Keratinocyte (primary cell): ENCODE data around the gene B4GAT1. TPM values are rescaled to one million over a fixed set of nuclear protein-coding genes. Genes with fewer than 3 reads are reported as not detected.

Experiments used
- DNase-seq: peaks from one replicate; pipeline ENCODE4 v3.0.0-alpha.2; 2011; ENCODE audit warnings: low read depth, missing footprints, low spot score
- FAIRE-seq: peaks from 2 replicates; lab custom pipeline; 2011; peaks lifted over from hg19 to GRCh38; lab: Jason Lieb, UNC
- H2AFZ ChIP-seq: 2 replicates; pipeline ENCODE4 v1.6.0; 2012; ENCODE audit warnings: low read length, control low read depth, inconsistent platforms; ENCODE audit not compliant: control insufficient read depth
- H3K27ac ChIP-seq: 2 replicates; pipeline ENCODE4 v1.5.1; 2011; ENCODE audit warnings: low read length; ENCODE audit not compliant: control insufficient read depth, insufficient read depth
- H3K27me3 ChIP-seq: 3 replicates; pipeline ENCODE4 v1.6.0; 2011; ENCODE audit warnings: low read length; ENCODE audit not compliant: control insufficient read depth, insufficient read depth; ENCODE audit errors: extremely low read depth
- H3K36me3 ChIP-seq, 2 experiments: 2 replicates in 1 of 2; 3 replicates in 1 of 2; pipeline ENCODE4 v1.5.1; 2011; ENCODE audit warnings: low read length in 2 of 2, mild to moderate bottlenecking in 1 of 2; ENCODE audit not compliant: control insufficient read depth in 2 of 2, insufficient read depth in 2 of 2; ENCODE audit errors: extremely low read depth in 1 of 2
- H3K4me1 ChIP-seq: 3 replicates; pipeline ENCODE4 v1.5.1; 2011; ENCODE audit warnings: low read length; ENCODE audit not compliant: control insufficient read depth, insufficient read depth; ENCODE audit errors: extremely low read depth
- H3K4me2 ChIP-seq: 3 replicates; pipeline ENCODE4 v1.6.0; 2011; ENCODE audit warnings: low read depth, low read length; ENCODE audit not compliant: control insufficient read depth, insufficient read depth; ENCODE audit errors: extremely low read depth
- H3K4me3 ChIP-seq, 3 experiments: fragments of 200-600 bp in 1 of 3; sonication (generic) in 1 of 3; 2 replicates in 2 of 3; 3 replicates in 1 of 3; pipeline ENCODE4 v1.5.1; 2011 to 2016; ENCODE audit warnings: low read length in 3 of 3, mild to moderate bottlenecking in 3 of 3, control low read depth in 2 of 3, inconsistent platforms in 1 of 3, low read depth in 1 of 3, mixed read lengths in 1 of 3, mixed run types in 1 of 3, moderate library complexity in 1 of 3; ENCODE audit not compliant: control insufficient read depth in 2 of 3, insufficient read depth in 2 of 3; ENCODE audit errors: extremely low read depth in 1 of 3
- H3K79me2 ChIP-seq: 2 replicates; pipeline ENCODE4 v1.6.0; 2012; ENCODE audit warnings: low read length; ENCODE audit not compliant: control insufficient read depth, insufficient read depth
- H3K9ac ChIP-seq: 3 replicates; pipeline ENCODE4 v1.6.0; 2011; ENCODE audit warnings: low read length; ENCODE audit not compliant: control insufficient read depth, insufficient read depth; ENCODE audit errors: extremely low read depth
- H3K9me1 ChIP-seq: 3 replicates; pipeline ENCODE4 v1.6.0; 2011; ENCODE audit warnings: low read length; ENCODE audit not compliant: control insufficient read depth, insufficient read depth; ENCODE audit errors: extremely low read depth
- H3K9me3 ChIP-seq: 2 replicates; pipeline ENCODE4 v1.5.1; 2012; ENCODE audit warnings: low read depth, low read length; ENCODE audit not compliant: control insufficient read depth
- H4K20me1 ChIP-seq: 3 replicates; pipeline ENCODE4 v1.6.0; 2011; ENCODE audit warnings: low read length; ENCODE audit not compliant: control insufficient read depth, insufficient read depth; ENCODE audit errors: extremely low read depth
- EZH2 ChIP-seq: IDR thresholded peaks from one replicate; pipeline ENCODE4 v1.6.1; 2012; ENCODE audit warnings: inconsistent platforms, mild to moderate bottlenecking, low read length, moderate library complexity
- dilution Hi-C: fragments of 300-500 bp; cut with MboI; formaldehyde crosslinking; loops from one replicate; pipeline ENCODE4 v1.7.0; 2020; ENCODE audit warnings: low sequenced_read_pairs; ENCODE audit not compliant: extremely low pct_ligation_motif_present
- polyA plus RNA-seq, 5 experiments: library from polyadenylated mRNA; depleted of rRNA in 3 of 5; stranded (reverse) in 3 of 5; stranded (forward) in 1 of 5; unstranded in 1 of 5; fragments of >200 nt; gene quantifications; 1 replicate in 1 of 5; 2 replicates in 3 of 5; 3 replicates in 1 of 5; pipeline versions ENCODE4 v1.2.1 to v1.2.3, GENCODE V29; 2011 to 2012; ENCODE audit warnings: missing spikeins in 2 of 5, low read depth in 1 of 5, low replicate concordance in 1 of 5
- small RNA-seq, 3 experiments: library from RNA; depleted of rRNA; stranded (forward); fragments of <200 nt; gene quantifications; one replicate each; pipeline ENCODE3, GENCODE V24; 2012; ENCODE audit warnings: low read depth in 3 of 3, low replicate concordance in 1 of 3; ENCODE audit not compliant: insufficient read length in 3 of 3
- TF ChIP-seq, protein P1 (sequence below), 3 experiments: IDR thresholded peaks in 1 of 3; conservative IDR thresholded peaks in 1 of 3; optimal IDR thresholded peaks in 1 of 3; 2 replicates in 2 of 3; 3 replicates in 1 of 3; pipeline versions ENCODE3 to v1.5.1; 2011; ENCODE audit warnings: low read length in 3 of 3, mild to moderate bottlenecking in 3 of 3, moderate library complexity in 2 of 3, control low read depth in 1 of 3, inconsistent platforms in 1 of 3; ENCODE audit not compliant: insufficient read depth in 2 of 3; ENCODE audit errors: extremely low read depth in 1 of 3

B4GAT1 gene
- polyA plus RNA-seq, 1 donor (not counting 4 experiments of a cell fraction or from before 2014, with no cell fraction given): 5.2 TPM

- Histone ChIP-seq H3K27ac (no peak overlapping the region), H3K9ac (no peak overlapping the region), H3K79me2 (no peaks in the 10 kb centered on the region), H3K4me3 (no peak overlapping the region), H3K9me1 (no peaks in the 10 kb centered on the region), H3K4me2 (no peak overlapping the region), H3K9me3 (no peaks in the 10 kb centered on the region), H3K4me1 (no peaks in the 10 kb centered on the region), H2AFZ (no peak overlapping the region), H3K27me3 (peaks cover 3% of the 10 kb centered on the region), H3K36me3 (no peaks in the 10 kb centered on the region), H4K20me1 (no peaks in the 10 kb centered on the region)
- no peak for TF ChIP-seq EZH2
- FAIRE-seq (no peak), DNase-seq (no peak)
- dilution Hi-C loops: no loop called here
These were observed 48.2 kb downstream of the B4GAT1 start for GRCh38 chr11:66299186-66299585.

DNA sequence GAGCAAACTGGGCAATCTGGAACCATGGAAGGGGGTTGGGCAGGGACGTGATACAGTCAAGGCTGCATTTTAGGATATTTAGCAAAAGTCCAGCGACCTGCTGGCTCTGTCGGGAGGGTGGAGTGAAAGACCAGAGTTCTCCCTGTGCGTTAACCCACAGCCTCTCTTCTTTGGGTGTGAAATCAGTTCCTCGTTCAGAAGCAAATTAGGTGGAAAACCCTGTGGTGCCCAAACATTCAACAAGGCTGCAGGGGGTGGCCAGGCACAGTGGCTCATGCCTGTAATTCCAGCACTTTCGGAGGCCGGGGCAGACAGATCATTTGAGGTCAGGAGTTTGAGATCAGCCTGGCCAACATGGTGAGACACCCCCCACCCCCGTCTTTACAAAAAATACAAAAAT lies 49.8 kb downstream of the B4GAT1 start:
- DNase-seq (no peak), FAIRE-seq (no peak)
- Histone ChIP-seq H3K9ac (no peak overlapping the region), H4K20me1 (no peaks in the 10 kb centered on the region), H3K79me2 (no peaks in the 10 kb centered on the region), H3K27ac (no peak overlapping the region), H3K4me1 (no peaks in the 10 kb centered on the region), H3K36me3 (no peaks in the 10 kb centered on the region), H3K4me3 (no peak overlapping the region), H3K9me3 (no peaks in the 10 kb centered on the region), H3K9me1 (no peaks in the 10 kb centered on the region), H3K4me2 (no peak overlapping the region), H3K27me3 (peaks cover 14% of the 10 kb centered on the region), H2AFZ (no peak overlapping the region)
- dilution Hi-C loops: no loop called here
- TF ChIP-seq EZH2: no peak
- TF ChIP-seq, protein P1, sequence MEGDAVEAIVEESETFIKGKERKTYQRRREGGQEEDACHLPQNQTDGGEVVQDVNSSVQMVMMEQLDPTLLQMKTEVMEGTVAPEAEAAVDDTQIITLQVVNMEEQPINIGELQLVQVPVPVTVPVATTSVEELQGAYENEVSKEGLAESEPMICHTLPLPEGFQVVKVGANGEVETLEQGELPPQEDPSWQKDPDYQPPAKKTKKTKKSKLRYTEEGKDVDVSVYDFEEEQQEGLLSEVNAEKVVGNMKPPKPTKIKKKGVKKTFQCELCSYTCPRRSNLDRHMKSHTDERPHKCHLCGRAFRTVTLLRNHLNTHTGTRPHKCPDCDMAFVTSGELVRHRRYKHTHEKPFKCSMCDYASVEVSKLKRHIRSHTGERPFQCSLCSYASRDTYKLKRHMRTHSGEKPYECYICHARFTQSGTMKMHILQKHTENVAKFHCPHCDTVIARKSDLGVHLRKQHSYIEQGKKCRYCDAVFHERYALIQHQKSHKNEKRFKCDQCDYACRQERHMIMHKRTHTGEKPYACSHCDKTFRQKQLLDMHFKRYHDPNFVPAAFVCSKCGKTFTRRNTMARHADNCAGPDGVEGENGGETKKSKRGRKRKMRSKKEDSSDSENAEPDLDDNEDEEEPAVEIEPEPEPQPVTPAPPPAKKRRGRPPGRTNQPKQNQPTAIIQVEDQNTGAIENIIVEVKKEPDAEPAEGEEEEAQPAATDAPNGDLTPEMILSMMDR (optimal IDR thresholded peaks at IDR 0.05 in 1 of 3, IDR thresholded peaks at IDR 0.05 in 1 of 3, conservative IDR thresholded peaks at IDR 0.05 in 1 of 3; ENCODE audit: extremely low read depth in 1 of 3, insufficient read depth in 2 of 3, low read length in 3 of 3): no peak

Small RNA genes lying within 50 kb of the gene (small RNA-seq; reads per million reads assigned to genes)
- gene RF00017 (0 reads per million in 3 experiments), gene RNU1-84P (4.0 to 12.1 (median 6.0) reads per million in 3 experiments)

Other genes with a start within 250 kb of the B4GAT1 start
- gene KLC2, start 89.9 kb downstream of the B4GAT1 start, polyA plus RNA-seq: 9.3 to 19.1 TPM (median 14.1 TPM) in 3 replicates
- 133 to 213 TPM (median 187 TPM) in 3 replicates for gene RAB1B, start 79.0 kb downstream of the B4GAT1 start, polyA plus RNA-seq
- gene CNIH2, start 69.5 kb downstream of the B4GAT1 start, polyA plus RNA-seq: 0.17 to 0.25 TPM (median 0.18 TPM) in 3 replicates
- 80.3 to 157 TPM (median 87.5 TPM) in 3 replicates for gene YIF1A, start 58.5 kb downstream of the B4GAT1 start, polyA plus RNA-seq
- 0.05 to 0.18 TPM in 2 of 3 replicates, not detected in the other for gene TMEM151A, start 55.7 kb downstream of the B4GAT1 start, polyA plus RNA-seq
- gene CD248, start 30.6 kb downstream of the B4GAT1 start, polyA plus RNA-seq: 0.02 to 0.40 TPM (median 0.12 TPM) in 3 replicates
- 10.6 to 18.6 TPM (median 16.1 TPM) in 3 replicates for gene RIN1, start 11.2 kb downstream of the B4GAT1 start, polyA plus RNA-seq
- gene BRMS1, start 2.5 kb downstream of the B4GAT1 start, polyA plus RNA-seq: 61.4 to 65.8 TPM (median 64.8 TPM) in 3 replicates
- gene SLC29A2, start 24.1 kb upstream of the B4GAT1 start, polyA plus RNA-seq: 1.3 to 2.7 TPM (median 1.7 TPM) in 3 replicates
- gene NPAS4, start 73.4 kb upstream of the B4GAT1 start, polyA plus RNA-seq: 0.03 TPM in 1 of 3 replicates, not detected in the others
- gene MRPL11, start 91.2 kb upstream of the B4GAT1 start, polyA plus RNA-seq: 31.1 to 51.7 TPM (median 43.9 TPM) in 3 replicates
- 2.1 to 3.2 TPM (median 2.8 TPM) in 3 replicates for gene PELI3, start 119.3 kb upstream of the B4GAT1 start, polyA plus RNA-seq
- gene DPP3, start 132.8 kb upstream of the B4GAT1 start, polyA plus RNA-seq: 57.9 to 75.1 TPM (median 64.5 TPM) in 3 replicates
- gene BBS1, start 163.0 kb upstream of the B4GAT1 start, polyA plus RNA-seq: 11.7 to 14.6 TPM (median 14.6 TPM) in 3 replicates
- gene ZDHHC24, start 198.4 kb upstream of the B4GAT1 start, polyA plus RNA-seq: 4.8 to 8.2 TPM (median 5.9 TPM) in 3 replicates
- gene ACTN3, start 199.3 kb upstream of the B4GAT1 start, polyA plus RNA-seq: not detected in 3 replicates
- 3.2 to 5.8 TPM (median 3.3 TPM) in 3 replicates for gene CTSF, start 221.0 kb upstream of the B4GAT1 start, polyA plus RNA-seq
- 0.04 to 0.09 TPM (median 0.07 TPM) in 3 replicates for gene CCDC87, start 245.4 kb upstream of the B4GAT1 start, polyA plus RNA-seq
- 17.6 to 22.7 TPM (median 21.3 TPM) in 3 replicates for gene CCS, start 245.6 kb upstream of the B4GAT1 start, polyA plus RNA-seq